GM18868 (cell line): Measurements from ENCODE around the gene AK8.

Experiments
- ATAC-seq: cut with Tn5 transposase; IDR thresholded peaks from one replicate; pipeline ENCODE4 v1.9.1; 2021; ENCODE audit warnings: mild to moderate bottlenecking, moderate library complexity; ENCODE audit not compliant: unreplicated experiment

Gene AK8

GRCh38 chr9:132745756-132746709 lies 132.1 kb downstream of the AK8 start:
- ATAC-seq, result no peak

DNA sequence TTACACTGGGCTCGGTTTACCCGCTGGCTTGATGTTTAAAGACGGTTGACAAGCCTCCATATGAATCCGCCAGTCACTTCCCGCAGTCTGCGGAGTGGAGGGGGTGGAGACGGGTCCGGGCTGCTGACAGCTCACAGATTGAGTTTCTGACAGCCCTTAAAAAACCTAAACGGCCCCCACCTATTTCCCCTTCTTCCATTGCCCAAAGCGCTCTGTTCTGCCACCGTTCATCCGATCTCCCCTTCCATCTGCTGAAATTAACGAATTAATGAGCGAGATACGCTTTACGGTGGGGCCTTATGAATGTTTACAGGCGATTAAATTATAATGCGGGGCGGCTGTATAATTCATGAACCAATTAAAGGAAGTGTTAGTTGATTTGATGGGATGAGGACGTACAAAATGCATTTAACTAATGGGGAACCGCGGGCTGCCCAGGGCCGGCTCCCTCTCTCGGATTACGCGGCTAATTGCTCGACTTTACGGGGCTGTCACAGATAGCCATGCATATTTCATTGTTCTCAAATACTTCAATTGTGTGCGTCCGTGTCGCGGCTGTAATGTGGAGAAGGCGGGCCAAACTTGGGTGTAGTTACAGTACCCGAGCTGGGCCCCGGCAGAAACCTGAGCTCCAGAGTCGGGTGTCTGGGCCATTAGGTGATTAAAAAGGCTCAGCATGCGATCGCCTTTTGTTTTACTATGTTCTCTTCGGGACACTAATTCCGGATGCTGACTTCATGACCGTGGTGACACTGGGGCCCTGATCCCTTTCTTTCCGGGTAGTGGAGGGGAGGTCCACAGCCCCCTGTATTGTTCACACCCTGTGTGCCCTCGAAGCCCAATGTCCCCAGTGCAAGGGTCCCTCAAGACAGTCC lies 133.0 kb downstream of the AK8 start:
- ATAC-seq, result no peak

DNA sequence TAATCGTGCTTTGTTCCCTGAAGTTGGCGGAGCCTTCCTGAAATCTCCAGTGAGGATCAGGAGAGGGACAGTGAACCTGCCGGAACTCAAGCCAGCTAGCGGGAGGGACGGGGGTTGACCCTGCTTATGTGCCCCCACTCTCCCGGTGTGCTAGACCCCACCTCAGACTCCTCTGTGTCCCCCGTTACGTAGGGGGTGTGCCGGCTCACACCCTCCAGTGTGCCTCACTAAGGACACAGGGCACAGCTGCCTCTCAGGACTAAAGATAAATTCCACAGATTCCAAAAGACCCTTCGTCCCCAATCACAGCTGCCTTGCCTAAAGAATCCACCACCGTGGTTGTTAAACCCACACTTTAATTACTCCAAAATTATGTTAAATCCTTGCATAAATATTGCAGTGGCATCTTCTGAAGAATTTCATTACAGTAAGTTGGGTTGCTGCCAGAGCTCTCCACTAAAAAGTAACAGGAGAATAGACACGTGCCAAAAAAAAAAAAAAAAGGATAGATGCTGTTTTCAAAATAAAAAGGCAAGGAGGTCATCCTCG lies 134.1 kb downstream of the AK8 start:
- ATAC-seq, result no peak

- ATAC-seq, result no peak
Measured at GRCh38 chr9:132742821-132743311, 135.2 kb downstream of the AK8 start.

GRCh38 chr9:132740526-132741309 lies 137.4 kb downstream of the AK8 start:
- ATAC-seq, result no peak

DNA sequence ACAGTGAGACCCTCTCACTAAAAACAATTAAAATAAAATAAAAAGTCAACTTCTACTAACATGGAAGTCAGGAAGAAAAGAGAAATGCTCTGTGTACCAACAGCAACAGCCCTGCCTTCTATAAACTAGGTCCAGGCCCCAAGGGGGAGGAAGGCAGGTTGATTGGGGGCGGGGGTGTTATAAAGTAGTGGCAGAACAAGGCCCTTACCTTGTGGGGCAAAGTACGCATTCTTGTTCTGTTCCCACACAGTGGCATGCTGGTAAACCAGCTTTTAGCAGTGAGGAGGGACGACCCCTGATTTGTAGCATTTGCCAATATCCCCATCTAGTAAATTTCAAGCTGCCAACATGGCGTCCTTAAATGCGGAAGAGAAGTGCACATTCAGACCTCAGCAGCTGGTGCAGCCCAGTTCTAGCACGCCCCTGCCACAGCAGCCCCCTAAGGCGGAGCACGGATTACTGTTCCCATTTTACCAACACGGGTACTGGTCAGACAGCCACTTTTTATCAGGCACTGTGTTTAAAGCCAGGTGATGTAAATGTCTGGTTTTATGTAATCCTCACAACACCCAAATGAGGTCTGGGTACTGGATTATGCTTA lies 138.3 kb downstream of the AK8 start:
- no peak for ATAC-seq

GRCh38 chr9:132733260-132733815 lies 144.7 kb downstream of the AK8 start:
- ATAC-seq, result no peak

DNA sequence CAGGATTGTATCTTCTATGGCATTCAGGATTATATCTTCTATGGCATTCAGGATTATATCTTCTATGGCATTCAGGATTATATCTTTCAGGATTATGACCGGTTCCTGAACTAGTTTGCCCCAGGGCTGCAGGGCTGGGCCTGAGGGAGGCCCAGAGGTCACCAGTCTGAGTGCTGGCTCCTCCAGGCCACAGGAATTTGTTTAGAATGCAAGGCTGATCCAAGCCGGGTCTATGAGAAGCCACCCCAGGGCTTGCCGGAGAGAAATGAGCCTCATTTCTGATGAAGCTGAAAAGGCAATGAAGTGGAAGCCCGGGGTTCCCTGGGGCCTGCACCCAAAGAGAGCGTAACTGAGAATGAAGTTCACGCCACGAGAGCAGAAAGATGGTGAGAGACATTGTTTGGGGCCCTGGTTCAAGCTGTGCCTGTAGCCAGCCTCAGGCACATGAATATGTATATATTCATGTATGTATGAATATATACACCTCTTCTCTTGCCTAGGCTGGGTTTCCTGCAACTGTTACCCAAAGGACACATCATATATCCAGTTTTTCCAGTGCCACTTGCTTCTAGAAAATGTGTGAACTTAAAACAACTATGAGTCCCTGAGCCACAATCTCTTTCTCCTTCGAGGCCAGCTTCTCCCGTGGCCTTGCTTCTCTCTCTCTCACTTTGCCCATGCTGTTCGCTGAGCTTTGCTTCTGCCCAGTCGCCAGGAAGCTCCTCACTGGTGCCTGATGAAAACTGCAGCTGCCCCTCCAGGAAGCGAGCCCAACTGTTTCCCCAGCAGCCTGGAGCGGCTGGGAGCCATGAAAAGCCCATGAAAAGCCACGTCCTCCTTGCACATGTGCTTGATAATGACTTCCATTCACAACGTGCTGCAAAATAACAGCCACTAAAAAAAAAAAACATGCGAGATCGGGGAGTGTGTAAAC lies 145.5 kb downstream of the AK8 start:
- no peak for ATAC-seq

DNA sequence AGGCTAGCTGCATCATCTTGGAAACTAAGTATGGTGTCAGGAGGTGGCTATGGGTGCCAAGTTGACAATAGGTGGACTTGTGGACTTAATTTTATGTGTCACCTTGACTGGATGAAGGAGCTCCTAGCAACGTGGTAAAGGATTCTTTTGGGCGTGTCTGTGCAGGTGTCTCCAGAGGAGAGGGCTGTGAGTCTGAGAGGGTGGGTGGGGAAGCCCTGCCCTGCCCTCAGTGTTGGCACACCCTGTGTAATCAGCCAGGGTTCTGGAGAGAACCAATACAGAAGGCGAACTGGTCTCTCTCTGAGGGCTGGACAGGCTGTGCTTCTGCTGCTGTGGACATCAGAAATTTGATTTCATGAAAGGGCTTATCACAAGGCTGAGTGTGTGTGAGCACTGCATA lies 146.9 kb downstream of the AK8 start:
- ATAC-seq, result no peak

- ATAC-seq, result no peak
Measured at GRCh38 chr9:132730054-132731033, 147.7 kb downstream of the AK8 start.

GRCh38 chr9:132729235-132729890 lies 148.7 kb downstream of the AK8 start:
- no peak for ATAC-seq

DNA sequence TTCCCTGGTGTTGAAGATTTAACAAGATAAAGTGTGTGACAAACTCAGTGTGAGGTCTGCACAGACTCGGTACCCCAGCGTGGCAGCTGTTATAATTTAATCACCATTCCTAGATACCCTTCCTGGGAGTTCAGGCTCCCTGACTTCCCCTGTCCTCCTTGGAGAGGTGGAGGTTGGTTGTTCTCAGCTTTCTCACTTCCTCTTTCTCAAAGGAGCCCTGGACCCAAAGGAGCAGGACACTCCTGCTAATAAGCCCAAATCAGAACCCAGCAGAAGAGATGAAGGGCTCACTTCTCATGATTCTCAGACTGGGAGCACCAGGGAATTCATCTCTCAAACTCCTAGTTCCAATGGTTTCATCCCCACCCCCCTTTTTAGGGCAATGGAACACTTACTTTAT lies 149.6 kb downstream of the AK8 start:
- no peak for ATAC-seq

- no peak for ATAC-seq
Measured at GRCh38 chr9:132728071-132728470, 150.0 kb downstream of the AK8 start.

DNA sequence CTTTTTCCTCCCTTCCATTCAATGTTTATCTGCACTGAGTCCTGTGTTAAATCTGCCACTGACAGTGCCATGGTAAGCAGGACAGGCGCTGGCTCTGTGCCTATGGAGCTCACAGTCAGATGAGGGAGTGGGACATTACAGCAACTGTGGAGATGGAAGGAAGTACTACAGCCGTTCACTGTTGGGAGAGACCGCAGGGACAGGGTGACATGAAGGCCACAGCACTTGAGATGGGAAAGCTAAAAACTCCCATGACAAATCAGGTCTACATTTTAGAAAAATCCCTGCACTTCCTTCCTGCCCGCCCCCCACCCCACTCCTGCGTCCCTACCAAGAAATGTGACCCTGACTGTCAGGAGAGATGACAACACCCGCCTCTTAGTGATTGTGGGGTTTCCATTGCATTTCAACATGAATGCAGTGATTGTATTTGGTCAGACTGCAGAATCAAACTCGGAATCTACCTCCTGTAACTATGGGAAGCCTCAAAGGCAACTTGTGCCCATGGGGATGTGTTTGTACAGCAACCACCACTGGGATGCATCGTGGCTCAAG lies 151.4 kb downstream of the AK8 start:
- no peak for ATAC-seq

DNA sequence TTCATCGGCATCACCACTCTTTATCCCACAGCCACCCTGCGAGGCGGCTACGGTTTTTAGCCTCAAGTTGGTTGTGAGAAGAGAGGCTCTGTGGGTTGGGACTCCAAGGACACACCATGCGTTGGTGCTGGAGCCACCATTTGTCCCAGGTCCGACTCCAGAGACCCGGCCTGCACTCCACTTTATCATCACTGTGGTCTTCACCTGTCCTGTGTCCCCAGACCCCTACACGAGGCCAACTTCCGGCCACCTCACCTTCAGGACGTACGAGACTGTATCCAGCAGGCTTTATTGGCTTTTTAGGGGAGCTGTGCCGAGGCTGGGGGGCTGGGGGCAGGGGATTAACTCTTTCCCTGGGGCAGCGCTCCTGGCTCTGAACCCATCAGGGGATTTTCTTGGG lies 152.8 kb downstream of the AK8 start:
- ATAC-seq, result no peak

DNA sequence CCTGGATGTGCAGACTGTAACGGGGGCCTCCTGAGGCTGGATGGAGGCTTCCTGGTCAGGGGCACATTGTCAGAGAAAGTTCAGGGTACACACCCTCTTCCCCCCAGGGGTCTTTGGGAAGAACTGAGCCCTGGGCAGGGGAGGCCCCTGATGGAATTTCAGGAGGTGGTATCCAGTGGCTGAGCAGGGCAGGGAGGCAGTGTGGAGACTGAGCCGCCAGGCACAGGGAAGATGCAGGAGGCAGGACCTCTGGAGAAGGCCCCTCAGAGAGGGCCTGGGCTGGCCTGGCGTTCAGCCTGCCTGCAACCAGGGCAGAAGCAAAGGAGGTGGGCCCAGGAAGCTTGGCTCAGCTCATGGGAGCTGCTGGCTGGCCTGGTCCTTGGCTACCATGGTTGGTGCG lies 154.3 kb downstream of the AK8 start:
- no peak for ATAC-seq

- ATAC-seq, result no peak
Measured at GRCh38 chr9:132722564-132723065, 155.5 kb downstream of the AK8 start.
